Large intestine (tissue), 3 donors: ENCODE data around the gene CACNA1F. TPM values are rescaled to one million over a fixed set of nuclear protein-coding genes. Genes with fewer than 3 reads are reported as not detected.

Experiments used
- DNase-seq, 2 donors: peaks; one replicate each; pipeline versions ENCODE4 v3.0.0 to v3.0.0-alpha.2; 2013
- H3K27ac ChIP-seq: one replicate; pipeline ENCODE4 v1.5.1; 2013; ENCODE audit warnings: low read length
- H3K27me3 ChIP-seq: 2 replicates; pipeline ENCODE4 v1.6.1; 2013; ENCODE audit warnings: low read length; ENCODE audit not compliant: control insufficient read depth, insufficient read depth
- H3K36me3 ChIP-seq: 2 replicates; pipeline ENCODE4 v1.6.1; 2013; ENCODE audit warnings: low read length; ENCODE audit not compliant: control insufficient read depth, insufficient read depth
- H3K4me1 ChIP-seq: one replicate; pipeline ENCODE4 v1.6.1; 2013; ENCODE audit warnings: low read length; ENCODE audit not compliant: control insufficient read depth, insufficient read depth
- H3K4me3 ChIP-seq: one replicate; pipeline ENCODE4 v1.5.1; 2013; ENCODE audit warnings: low read length
- H3K9me3 ChIP-seq: one replicate; pipeline ENCODE4 v1.6.1; 2013; ENCODE audit warnings: mild to moderate bottlenecking, low read depth, low read length, moderate library complexity; ENCODE audit not compliant: control insufficient read depth
- WGBS: methylation state at CpG from one replicate; pipeline ENCODE4 v1.1.5; 2013; ENCODE audit warnings: low lambda C conversion rate; ENCODE audit not compliant: insufficient coverage; 5-methylcytosine and 5-hydroxymethylcytosine counted together
- polyA plus RNA-seq: library from polyadenylated mRNA; unstranded; fragments of 120-200 nt; gene quantifications from one replicate; pipeline ENCODE4 v1.2.1, GENCODE V29; 2013

The CACNA1F gene
- polyA plus RNA-seq, 1 donor = 1.3 TPM

GRCh38 chrX:49189606-49190005 is 43.5 kb downstream of the CACNA1F start:
- no peak for DNase-seq
- H3K4me3 ChIP-seq = no peak overlapping the region

GRCh38 chrX:49188468-49189076 is 44.6 kb downstream of the CACNA1F start:
- Histone ChIP-seq H3K27ac (no peak overlapping the region), H3K27me3 (no peaks in the 10 kb centered on the region)
- WGBS = no CpG with 5 or more reads among the region's 8 CpGs

More at GRCh38 chrX:49189606-49190005, 43.5 kb downstream of the CACNA1F start:
- H3K9me3 ChIP-seq = no peaks in the 10 kb centered on the region
- peaks cover 11% of the 10 kb centered on the region for H3K4me1 ChIP-seq
- no peaks in the 10 kb centered on the region for H3K27me3 ChIP-seq
- H3K27ac ChIP-seq = no peak overlapping the region
- no CpG with 5 or more reads among the region's 6 CpGs for WGBS
- H3K36me3 ChIP-seq = no peaks in the 10 kb centered on the region

GRCh38 chrX:49187526-49187925 is 45.6 kb downstream of the CACNA1F start:
- H3K36me3 ChIP-seq = peaks cover 4% of the 10 kb centered on the region
- WGBS = no CpG with 5 or more reads among the region's 10 CpGs
- H3K4me1 ChIP-seq = peaks cover 15% of the 10 kb centered on the region
- H3K27ac ChIP-seq = no peak overlapping the region
- H3K27me3 ChIP-seq = no peaks in the 10 kb centered on the region
- no peaks in the 10 kb centered on the region for H3K9me3 ChIP-seq
- H3K4me3 ChIP-seq = no peak overlapping the region
- DNase-seq = no peak

More at GRCh38 chrX:49188468-49189076, 44.6 kb downstream of the CACNA1F start:
- H3K4me3 ChIP-seq = no peak overlapping the region
- peaks cover 15% of the 10 kb centered on the region for H3K4me1 ChIP-seq
- DNase-seq = no peak
- no peaks in the 10 kb centered on the region for H3K9me3 ChIP-seq
- H3K36me3 ChIP-seq = peaks cover under 1% of the 10 kb centered on the region

- peaks cover 15% of the 10 kb centered on the region for H3K4me1 ChIP-seq
- no peak overlapping the region for H3K4me3 ChIP-seq
- no CpG with 5 or more reads among the region's 15 CpGs for WGBS
- H3K36me3 ChIP-seq = peaks cover 4% of the 10 kb centered on the region
- H3K9me3 ChIP-seq = no peaks in the 10 kb centered on the region
- H3K27me3 ChIP-seq = no peaks in the 10 kb centered on the region
- no peak overlapping the region for H3K27ac ChIP-seq
- no peak for DNase-seq
These were observed 46.1 kb downstream of the CACNA1F start for GRCh38 chrX:49187028-49187394.

- peaks cover 4% of the 10 kb centered on the region for H3K36me3 ChIP-seq
- no peaks in the 10 kb centered on the region for H3K9me3 ChIP-seq
- H3K4me1 ChIP-seq = peaks cover 15% of the 10 kb centered on the region
- H3K27me3 ChIP-seq = no peaks in the 10 kb centered on the region
- H3K27ac ChIP-seq = peak within 1 kb of the TSS; percentile 24
- DNase-seq = peak; percentile 56 to 79
- H3K4me3 ChIP-seq = peak within 1 kb of the TSS; percentile 68
- no CpG with 5 or more reads among the region's 62 CpGs for WGBS
These were observed 46.8 kb downstream of the CACNA1F start, which contains the start of gene PRICKLE3 for GRCh38 chrX:49186125-49187027. Gene PRICKLE3, minus strand, starts transcription at chrX:49186373. Its CDS starts 76 bp downstream, at chrX:49186297.

GRCh38 chrX:49184294-49185281 is 48.6 kb downstream of the CACNA1F start:
- peaks cover 12% of the 10 kb centered on the region for H3K4me1 ChIP-seq
- peak overlapping the region; percentile 68 for H3K4me3 ChIP-seq
- no peaks in the 10 kb centered on the region for H3K9me3 ChIP-seq
- H3K27me3 ChIP-seq = no peaks in the 10 kb centered on the region
- peak overlapping the region; percentile 74 for H3K27ac ChIP-seq
- peak; percentile 90 to 91 for DNase-seq
- no CpG with 5 or more reads among the region's 46 CpGs for WGBS
- peaks cover 10% of the 10 kb centered on the region for H3K36me3 ChIP-seq

GRCh38 chrX:49183701-49184281 is 49.3 kb downstream of the CACNA1F start:
- Histone ChIP-seq H3K4me1 (peaks cover 8% of the 10 kb centered on the region), H3K9me3 (no peaks in the 10 kb centered on the region), H3K27me3 (no peaks in the 10 kb centered on the region), H3K4me3 (no peak overlapping the region), H3K36me3 (peaks cover 15% of the 10 kb centered on the region), H3K27ac (peak overlapping the region; percentile 74)
- no peak for DNase-seq
- WGBS = no CpG with 5 or more reads among the region's 18 CpGs

GRCh38 chrX:49179358-49179757 is 53.8 kb downstream of the CACNA1F start:
- Histone ChIP-seq H3K27me3 (no peaks in the 10 kb centered on the region), H3K4me1 (peaks cover 4% of the 10 kb centered on the region), H3K4me3 (no peak overlapping the region), H3K9me3 (no peaks in the 10 kb centered on the region), H3K27ac (no peak overlapping the region), H3K36me3 (peaks cover 38% of the 10 kb centered on the region)
- WGBS = no CpG with 5 or more reads among the region's 2 CpGs
- DNase-seq = no peak

- no peak for DNase-seq
- H3K4me3 ChIP-seq = no peak overlapping the region
- H3K4me1 ChIP-seq = no peaks in the 10 kb centered on the region
- WGBS = no CpG with 5 or more reads among the region's 3 CpGs
- peaks cover 41% of the 10 kb centered on the region for H3K36me3 ChIP-seq
- no peaks in the 10 kb centered on the region for H3K9me3 ChIP-seq
- H3K27me3 ChIP-seq = no peaks in the 10 kb centered on the region
- H3K27ac ChIP-seq = no peak overlapping the region
These were observed 54.6 kb downstream of the CACNA1F start for GRCh38 chrX:49178537-49178936.
